Measurements from ENCODE around the gene GOLGA6L2.

DNA sequence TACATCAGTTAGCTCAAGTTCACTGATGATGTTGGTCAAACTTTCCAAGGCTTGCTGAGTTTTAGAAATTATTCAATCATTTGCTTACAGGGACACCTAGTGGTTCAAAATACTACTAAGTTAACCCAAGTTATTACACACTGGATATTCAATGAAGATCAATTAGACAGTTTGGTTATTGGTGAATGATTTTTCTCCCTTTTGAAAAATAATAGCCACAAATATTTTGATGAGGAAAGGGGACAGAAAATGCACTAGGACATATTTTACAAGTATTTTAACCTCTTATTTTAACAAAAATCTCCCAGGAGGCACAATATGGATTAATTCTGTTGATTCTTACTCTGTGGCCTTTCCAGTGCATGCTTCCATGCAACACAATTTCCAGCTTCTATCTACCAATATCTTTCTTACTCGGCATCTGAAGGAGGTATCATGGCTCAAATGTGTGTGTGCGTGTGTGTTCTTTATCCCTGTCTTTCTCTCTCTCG, 20.1 kb upstream of the GOLGA6L2 start:
- TF ChIP-seq, protein P1, sequence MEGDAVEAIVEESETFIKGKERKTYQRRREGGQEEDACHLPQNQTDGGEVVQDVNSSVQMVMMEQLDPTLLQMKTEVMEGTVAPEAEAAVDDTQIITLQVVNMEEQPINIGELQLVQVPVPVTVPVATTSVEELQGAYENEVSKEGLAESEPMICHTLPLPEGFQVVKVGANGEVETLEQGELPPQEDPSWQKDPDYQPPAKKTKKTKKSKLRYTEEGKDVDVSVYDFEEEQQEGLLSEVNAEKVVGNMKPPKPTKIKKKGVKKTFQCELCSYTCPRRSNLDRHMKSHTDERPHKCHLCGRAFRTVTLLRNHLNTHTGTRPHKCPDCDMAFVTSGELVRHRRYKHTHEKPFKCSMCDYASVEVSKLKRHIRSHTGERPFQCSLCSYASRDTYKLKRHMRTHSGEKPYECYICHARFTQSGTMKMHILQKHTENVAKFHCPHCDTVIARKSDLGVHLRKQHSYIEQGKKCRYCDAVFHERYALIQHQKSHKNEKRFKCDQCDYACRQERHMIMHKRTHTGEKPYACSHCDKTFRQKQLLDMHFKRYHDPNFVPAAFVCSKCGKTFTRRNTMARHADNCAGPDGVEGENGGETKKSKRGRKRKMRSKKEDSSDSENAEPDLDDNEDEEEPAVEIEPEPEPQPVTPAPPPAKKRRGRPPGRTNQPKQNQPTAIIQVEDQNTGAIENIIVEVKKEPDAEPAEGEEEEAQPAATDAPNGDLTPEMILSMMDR (IDR thresholded peaks at IDR 0.05), result peak in 4 of 6 experiments; percentile 20 to 57 (median 26)
- TF ChIP-seq POLR2A (IDR thresholded peaks at IDR 0.05), result no peak

All from esophagus squamous epithelium (tissue), 4 donors.